Effector CD4-positive, alpha-beta T cell (primary cell): ENCODE measurements around the gene HDGF.
A peak's percentile ranks its signal among the peaks of the same experiment; 100 is the strongest.
"Not testable (repeated sequence)": the region's sequence is repeated elsewhere in the genome, so short reads cannot be mapped to it uniquely, and the experiment has no call there.

Experiments
- DNase-seq: peaks from one replicate; pipeline ENCODE4 v3.0.0-alpha.2; 2020

HDGF gene

DNA sequence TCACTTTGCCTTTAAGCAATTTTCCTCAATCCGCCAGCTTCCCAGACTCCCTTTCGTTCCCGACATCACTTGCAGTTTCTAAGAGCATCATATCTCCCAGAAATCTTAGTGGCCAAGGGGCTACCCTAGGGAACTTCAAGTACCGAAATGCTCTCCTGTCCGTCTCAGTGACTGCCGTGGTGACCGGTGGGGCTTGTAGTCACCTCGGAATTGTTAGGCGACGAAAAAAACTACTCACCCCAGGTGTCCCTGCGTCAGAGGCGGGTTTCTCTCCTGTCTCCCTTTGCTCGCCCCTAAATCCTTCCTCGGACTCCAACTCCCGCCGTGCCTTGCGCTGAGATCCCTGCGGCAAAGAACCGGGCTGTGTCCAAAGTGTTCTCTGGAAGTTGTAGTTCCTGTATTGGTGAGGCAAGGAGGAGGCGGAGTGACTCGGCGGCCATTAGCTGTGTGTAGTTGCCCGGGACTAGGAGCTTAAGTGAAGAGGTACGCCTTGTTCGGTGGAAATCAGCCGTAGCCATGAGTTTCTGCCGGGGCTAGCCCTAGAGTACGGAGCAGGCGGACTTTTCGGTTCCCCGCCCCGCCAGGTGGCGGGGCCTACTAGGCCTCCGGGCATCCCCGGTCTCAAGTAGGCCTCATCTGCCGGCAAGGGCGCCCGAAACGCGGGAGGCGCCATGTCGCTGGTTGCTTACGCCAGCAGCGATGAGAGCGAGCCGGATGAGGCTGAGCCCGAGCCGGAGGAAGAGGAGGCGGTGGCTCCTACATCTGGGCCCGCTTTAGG, 15.8 kb upstream of the HDGF start, which contains the start of gene PRCC:
Gene PRCC, plus strand, starts transcription at position 435 of the 778 bp plus-strand sequence. Its CDS starts 237 bp downstream, at position 672.
- peak; percentile 97 for DNase-seq

DNA sequence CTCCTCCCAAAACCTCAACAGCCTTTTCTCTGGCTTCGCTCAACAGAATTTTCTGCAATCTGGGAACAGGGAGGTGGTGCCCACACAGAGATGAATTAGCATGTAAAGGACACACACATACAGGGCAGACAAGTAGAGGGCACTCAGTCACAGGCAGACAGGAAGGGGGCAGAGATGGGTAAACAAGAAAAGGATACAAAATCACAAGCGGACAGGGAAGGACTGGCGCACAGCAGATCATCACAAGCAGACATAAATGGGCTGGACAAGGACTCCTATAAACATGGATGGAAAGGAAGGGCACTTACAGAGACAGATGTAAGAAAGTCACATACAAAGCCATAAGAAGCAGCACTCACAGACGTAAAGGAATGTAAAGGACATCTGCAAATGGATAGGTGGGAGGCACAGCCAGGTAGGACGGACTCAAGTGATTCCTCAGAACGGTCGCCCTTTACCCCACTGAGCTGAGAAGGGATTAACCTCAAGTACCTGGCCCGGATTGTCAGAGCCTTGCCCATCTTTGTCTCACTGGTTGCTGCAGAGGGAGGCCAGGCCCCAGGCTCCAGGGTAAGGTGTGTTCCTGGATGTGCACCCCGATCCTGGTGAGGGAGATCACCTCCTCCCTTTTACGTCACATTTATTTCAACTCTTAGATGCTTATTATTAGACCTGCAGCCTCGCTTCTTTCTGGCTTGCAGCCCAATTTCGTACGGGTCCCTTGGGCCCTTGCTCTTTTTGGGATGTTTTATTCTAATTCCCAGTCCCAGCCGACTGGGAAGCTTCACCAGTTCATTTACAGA, 15.0 kb upstream of the HDGF start:
- no peak for DNase-seq

DNA sequence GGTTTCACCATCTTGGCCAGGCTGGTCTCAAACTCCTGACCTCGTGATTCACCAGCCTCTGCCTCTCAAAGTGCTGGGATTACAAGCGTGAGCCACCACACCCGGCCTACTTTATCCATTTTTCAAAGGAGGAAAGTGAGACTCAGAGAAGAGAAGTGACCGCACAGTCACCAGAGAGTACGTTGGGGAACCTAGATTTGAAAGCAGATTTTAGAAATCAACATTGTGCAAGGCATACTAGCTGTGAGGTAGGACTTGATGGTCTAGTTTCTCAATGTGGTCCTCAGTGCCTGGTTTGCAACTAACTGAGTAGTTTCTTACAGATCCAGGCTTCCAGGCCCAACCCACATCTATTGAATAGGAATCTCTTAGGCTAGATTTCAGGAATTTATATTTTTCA, 14.2 kb upstream of the HDGF start:
- no peak for DNase-seq

DNA sequence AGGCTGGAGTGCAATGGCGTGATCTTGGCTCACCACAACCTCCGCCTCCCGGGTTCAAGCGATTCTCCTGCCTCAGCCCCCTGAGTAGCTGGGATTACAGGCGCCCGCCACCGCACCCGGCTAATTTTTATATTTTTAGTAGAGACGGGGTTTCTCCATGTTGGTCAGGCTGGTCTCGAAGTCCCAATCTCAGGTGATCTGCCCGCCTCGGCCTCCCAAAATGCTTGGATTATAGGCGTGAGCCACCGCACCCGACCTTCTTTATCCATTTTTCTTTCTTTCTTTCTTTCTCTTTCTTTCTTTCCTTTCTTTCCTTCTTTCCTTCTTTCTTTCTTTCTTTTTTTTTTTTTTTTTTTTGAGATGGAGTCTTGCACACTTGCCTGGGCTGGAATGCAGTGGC, 13.7 kb upstream of the HDGF start:
- not testable (repeated sequence) for DNase-seq

DNA sequence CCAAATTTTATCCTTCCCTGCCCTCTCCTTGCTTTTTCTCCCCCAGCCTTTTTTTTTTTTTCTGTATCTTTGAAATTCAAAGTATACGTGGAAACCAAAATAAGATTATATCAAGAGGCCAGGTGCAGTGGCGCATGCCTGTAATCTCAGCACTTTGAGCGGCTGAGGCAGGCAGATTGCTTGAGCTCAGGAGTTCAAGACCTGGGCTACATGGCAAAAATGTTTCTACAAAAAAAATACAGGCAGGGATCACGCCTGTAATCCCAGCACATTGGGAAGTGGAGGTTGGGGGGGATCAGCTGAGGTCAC, 9.3 kb upstream of the HDGF start:
- DNase-seq, result no peak

DNA sequence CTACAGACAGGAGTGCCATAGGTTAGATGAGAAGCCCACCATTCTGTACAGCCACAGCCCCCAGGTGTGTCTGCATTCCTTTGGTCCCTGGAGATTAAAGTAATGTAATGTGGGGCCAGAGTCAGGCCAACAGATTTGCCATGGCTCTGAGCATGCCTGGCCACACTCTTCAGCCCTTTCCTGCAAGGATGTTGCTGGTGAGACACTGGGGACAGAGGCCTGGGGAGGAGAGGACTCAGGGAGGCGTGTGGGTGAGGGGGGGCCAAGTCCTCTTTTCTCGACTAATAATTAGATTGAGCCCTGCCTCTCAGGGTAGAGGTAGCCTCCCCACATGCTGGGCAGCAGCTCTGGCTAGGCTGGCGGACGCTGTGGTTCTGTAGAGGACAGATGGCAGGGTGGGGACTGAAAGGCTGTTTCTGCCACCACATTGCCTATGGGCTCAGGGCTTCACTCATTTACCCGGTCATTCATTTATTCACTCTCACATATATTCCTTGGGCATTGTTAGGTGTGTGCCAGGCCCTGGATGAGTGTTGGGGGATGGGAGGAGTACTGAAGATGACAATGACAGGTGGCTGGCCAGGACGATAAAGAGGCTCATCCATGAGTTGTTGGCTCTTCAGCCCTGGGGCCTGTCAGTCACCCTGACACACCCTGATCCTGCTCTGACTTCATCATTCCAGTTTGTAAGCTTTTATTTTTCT, 8.8 kb upstream of the HDGF start:
- no peak for DNase-seq

DNA sequence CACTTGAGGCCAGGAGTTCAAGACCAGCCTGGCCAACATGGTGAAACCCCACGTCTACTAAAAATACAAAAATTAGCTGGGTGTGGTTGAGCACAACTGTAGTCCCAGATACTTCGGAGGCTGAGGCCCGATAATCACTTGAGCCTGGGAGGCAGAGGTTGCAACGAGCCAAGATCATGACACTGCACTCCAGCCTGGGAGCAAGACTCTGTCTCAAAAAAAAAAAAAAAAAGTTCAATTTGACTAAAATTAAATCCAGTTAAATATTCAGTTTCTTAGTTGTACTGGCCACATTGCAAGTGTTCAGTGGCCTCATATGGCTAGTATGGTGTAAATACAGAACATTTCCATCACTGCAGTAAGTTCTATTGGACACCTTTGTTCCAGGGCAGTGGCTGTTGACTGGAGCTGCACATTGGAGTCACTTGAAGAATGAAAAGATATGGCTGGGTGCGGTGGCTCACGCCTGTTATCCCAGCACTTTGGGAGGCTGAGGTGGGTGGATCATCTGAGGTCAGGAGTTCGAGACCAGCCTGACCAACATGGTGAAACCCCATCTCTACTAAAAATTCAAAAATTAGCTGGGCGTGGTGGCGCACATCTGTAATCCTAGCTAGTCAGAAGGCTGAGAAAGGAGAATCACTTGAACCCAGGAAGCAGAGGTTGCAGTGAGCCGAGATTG, 6.2 kb upstream of the HDGF start:
- DNase-seq, result not testable (repeated sequence)

DNA sequence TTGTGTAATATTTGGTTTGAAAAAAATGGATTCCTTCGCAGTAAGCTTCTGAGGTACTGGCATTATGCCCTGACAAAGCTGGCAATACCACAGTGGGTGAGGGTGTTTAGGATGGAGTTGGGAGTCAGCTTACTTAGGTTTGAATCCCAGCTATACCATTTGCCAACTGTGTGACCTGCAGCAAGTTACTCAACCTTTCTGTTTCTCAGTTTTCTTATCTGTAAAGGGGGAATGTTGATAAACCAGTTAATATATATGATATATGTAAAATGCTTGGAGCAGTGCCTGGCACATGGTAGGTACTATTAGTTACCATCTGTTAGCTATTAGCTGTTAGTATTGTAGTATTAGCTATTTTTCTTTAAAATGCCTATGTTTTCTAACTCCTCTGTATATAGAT, 4.9 kb upstream of the HDGF start:
- no peak for DNase-seq

DNA sequence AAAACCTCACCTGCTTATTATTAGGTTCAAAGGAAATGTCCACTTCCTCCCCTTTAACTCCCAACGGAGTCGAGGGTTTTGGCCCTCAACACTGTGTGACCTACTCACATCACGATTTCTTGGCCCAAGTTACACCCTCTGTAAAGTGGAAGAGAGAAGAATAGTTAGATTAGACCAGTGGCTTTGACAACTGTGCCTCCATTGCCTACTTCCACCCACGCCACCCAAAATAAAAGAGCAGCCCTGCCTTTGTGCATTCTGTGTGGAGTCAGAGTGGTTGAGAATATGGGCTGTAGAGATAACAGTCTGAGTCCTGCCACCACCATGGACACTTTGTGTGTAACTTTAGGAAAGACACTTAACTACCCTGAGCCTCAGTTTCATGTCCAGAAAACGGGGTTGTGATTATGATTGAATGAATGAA, 4.1 kb upstream of the HDGF start:
- DNase-seq, result no peak

DNA sequence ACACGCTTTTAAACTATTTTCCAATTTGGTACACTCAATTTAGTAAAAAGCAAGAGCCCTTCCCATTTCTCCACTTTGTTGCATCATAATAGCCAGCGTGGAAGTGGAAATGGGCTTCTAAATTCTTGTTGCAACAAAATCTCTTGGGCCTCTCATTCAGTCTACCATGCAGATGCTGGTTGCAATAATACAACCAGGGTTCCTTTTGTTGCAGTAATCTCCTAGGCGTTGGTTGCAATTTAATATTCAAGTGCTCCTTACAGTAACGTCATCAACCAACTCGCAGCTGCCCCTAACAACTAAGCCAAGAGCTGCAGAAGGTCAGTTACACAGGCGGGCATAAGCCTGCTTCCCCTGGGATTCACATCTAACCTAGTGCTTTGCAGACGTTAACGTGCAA, 2.7 kb upstream of the HDGF start:
- DNase-seq, result no peak

DNA sequence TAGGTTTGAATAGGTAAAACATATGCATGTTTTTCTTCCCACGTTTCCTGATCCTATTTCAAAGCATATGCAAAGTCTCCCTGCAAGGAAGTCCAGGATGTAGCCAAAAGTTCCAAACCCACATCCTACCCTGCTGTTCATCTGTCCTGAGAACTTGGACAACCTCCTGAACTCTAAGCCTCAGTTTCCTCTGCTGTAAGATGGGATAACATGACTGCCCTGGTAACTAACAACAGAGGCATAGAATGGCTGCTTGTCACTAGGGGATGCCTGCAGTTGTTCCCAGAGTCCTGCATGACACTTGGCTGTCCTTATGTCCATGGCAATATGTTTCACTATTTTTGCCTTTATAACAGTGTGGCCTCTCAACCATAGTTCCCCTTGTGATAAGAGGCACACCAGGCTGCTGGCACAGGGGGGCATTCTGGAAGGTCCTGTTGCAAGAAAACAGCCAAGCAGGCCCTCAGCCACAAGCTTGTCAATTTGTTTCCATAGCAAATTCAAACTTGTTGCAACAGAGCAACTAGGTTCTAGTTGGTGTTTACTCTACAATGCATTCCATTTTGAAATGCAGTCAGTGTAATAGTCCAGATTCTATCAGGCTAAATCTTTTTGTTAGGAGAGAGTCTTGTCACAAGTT, 1.5 kb upstream of the HDGF start:
- no peak for DNase-seq

DNA sequence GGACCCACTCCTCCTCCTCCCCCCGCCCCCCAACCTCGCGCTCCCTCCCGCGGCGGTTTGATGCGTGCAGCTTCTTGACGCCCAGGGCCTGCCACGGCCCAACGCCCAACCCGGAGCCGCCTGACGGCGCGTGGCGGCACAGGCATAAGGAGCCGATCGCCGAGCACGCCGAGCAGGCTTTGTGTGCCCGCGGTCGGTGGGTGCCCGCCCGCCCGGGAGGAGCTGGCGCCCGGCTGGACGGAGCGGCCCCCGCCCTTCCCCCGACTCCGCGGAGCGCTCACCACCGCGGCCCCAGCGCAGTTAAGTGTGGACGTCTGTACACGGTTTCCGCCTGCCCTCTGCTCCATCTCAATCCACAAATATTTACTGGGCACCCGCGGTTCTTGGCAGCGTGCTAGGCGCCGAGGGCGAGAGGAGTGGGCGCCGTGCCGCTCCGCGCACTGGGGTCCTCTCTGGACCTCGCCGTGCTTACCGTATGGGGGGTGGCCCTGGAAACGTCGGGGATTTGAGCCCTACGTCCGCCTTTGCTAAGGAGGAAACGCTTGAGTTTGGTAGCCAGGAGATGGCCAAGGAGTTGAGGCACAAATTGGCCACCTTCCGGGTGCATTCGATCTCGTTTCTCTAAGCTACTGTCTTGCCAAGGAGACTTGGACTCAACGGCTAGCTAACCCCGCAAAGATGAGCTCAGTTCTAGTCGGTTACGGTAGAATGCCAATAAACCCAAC, 444 bp upstream of the HDGF start:
- peak; percentile 97 for DNase-seq

DNA sequence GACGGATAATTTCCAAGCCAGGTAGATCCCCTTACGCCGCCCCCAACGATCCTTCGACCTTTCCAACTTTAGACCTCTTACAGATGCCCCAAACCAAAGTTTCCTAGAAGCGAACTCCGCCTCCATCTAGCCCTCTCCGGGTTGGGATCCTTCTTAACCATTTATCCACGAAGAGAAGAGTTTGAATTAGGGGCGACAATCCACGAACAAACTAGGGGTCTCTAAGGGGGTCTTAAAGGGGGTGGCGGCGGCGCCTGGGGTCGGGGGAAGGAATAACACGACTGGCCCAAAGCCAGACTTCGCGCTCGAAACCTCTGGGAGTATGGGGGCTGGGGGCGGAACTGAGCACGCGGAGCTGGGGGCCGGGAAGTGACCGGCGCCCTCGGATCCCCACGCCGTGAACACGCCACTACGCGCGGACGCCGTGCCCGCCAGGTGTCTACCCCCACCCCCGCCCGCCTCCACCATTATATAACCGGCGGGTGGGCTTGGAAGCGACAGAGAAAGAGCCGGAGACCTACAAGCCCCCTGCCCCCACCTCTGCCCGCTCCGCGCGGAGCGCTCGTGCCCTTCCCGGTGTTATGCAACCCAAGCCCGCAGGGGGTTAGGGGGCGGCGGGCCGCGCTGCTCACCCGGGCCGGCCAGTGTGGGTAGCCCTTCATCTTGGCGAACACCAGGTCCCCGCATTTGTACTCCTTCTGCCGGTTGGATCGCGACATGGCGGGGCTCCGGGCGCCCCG, 594 bp downstream of the HDGF start:
- peak; percentile 14 for DNase-seq

DNA sequence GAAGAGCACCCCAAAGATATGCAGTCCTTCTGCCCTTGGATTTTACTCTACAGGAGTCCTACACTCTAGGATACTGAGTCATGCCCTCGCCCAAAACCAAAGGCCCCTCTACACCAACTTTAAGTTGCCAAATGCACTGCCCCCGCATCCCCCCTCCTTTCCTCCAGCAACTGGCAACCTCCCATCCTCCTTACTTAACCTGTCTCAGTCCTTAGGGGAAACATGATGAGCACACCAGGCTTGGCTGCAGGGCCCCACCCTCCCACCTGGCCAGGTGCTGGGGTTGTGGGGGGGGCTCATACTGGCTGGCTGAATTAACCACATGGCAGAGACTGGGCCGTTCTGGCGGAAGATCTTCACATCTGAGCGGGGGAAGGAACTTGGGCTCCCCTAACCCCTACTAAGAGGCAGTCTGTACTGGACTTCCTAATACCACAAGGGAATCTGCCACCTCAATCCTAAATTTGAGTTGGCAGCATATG, 1.2 kb downstream of the HDGF start:
- DNase-seq, result peak; percentile 20

DNA sequence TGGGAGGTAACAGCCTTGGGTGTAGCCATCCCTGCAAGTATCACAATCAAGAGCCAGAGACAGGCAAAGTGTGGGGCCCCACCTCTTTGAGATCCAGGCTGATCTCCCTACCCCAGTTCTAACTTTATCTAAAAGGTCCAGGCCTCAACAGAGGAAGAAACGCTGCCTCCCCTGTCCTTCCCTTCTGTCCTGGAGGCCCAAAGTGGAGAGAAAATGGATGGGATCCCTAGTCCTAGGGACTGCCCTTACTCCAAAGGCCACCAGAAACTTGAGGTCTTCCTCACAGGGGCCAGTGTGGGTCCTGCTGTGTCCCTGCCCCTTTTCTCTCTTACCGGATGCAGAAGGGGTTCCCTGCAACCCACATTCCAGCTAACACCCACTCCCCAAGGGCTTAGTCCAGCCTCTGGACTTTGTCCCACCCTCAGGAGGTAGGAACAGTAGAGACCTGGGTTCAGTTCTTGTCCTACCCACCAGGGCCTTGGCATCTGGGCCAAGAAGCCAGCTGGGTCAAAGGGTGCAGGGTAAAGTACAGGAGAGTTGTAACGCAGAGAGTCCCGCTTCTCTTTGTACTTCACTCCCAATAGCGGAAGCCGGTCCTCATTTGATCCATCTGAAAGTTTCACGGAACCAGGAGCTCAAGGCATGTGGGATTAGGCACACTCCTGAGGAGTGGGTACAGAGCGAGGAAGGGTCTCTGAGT, 1.9 kb downstream of the HDGF start:
- DNase-seq, result no peak

DNA sequence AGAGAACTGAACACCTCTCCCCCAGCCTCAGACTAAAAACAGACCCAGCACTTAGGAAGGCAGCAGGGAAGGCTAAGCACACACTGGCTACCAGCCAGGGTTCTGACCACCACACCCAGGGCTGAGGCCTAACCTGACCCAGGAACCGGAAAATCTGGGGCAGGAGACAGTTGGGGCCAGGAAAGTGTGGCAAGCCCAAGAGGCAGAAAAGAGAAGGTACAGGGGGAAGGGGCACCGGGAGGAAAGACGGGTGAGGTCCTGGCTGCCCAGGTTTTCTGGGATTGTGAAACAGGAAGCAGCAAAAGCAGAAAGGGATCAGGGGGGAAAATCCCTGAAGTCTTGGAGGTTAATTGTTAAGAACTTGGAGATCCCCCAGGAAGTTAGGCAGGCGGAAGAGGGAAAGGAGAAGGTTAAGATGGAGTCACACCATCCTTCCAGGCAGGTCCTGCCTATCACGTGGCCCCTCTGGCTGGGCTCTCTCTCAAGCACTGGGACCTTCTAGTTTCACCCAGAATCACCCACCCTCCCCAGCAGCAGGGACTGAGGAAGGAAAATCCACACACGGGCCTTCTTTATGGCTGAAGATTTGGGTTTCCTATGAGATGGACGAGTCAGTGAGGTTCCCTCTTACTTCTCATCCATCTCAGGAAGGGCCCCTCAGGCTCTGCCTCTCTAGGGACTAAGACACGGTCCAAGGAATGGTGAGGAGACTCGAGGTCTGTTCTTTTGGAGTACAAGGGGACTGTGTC, 2.6 kb downstream of the HDGF start:
- no peak for DNase-seq

DNA sequence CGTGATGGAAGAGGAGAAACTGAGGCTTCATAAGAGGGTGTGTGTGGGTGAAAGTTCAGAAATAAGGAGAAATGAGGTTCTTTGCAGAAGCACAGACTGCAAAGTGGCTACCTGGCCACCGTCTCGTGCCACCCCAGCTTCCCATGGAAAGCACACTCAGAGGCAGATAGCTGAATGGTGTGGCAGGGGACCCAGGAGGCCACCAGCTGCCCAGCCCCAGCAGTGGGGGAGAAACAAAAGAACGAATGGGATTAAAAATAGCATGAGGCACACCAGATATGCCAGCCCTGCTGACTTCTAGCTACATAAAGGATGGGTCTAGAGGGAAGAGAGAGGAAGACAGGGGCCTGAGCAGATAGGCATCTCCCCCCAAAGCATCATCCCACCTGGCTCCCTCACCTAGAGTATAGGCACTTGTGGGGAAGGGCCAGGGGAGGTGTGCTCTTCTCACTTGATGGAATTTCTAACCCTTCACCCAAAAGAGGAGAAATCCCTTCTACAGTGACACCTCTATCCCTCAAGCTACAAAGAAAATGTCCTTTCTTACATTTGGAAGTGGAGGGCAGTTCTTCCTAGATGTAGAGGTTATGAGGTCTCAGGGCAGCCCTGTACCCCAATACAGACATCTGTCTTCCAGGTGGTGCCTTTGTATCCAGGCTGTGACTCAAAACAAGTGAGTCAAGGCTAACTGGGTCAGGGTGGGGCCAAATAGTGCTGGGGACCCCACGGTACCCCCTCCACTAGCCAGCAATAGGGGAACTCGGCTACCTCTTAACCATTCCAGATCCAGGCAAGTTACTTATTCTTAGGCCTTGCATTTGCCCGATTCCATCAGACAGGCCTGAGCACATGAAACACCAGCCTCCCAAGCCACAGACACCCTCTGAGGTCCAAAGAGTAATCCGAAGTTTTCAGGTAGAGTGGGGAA, 3.5 kb downstream of the HDGF start:
- no peak for DNase-seq
